MG63 (cell line): ENCODE measurements around the gene NTM. TPM values are rescaled to one million over a fixed set of nuclear protein-coding genes. Genes with fewer than 3 reads are reported as not detected.
A peak's percentile ranks its signal among the peaks of the same experiment; 100 is the strongest.

Source experiments
- DNase-seq: peaks from one replicate; pipeline ENCODE4 v3.0.0-alpha.2; 2020
- H3K27me3 ChIP-seq: fragments of 250-450 bp; sonication (Bioruptor Pico); 2 replicates; pipeline ENCODE4 v1.5.1; 2020; ENCODE audit warnings: mild to moderate bottlenecking, moderate library complexity
- H3K36me3 ChIP-seq: fragments of 250-450 bp; sonication (Bioruptor Pico); 2 replicates; pipeline ENCODE4 v1.5.1; 2020; ENCODE audit warnings: mild to moderate bottlenecking, moderate library complexity
- H3K4me3 ChIP-seq: fragments of 250-450 bp; sonication (Bioruptor Pico); 2 replicates; pipeline ENCODE4 v1.5.1; 2020; ENCODE audit warnings: mild to moderate bottlenecking, moderate library complexity
- H3K9me3 ChIP-seq: fragments of 250-450 bp; sonication (Bioruptor Pico); 2 replicates; pipeline ENCODE4 v1.5.1; 2020; ENCODE audit warnings: mild to moderate bottlenecking, moderate library complexity
- total RNA-seq: library from RNA; depleted of rRNA; stranded (reverse); fragments of >200 nt; shearing (Covaris generic); gene quantifications from 2 replicates; pipeline ENCODE4 v1.2.3, GENCODE V29; 2014; ENCODE audit warnings: low replicate concordance

NTM gene
- total RNA-seq, 1 experiment from 2014 or later = 4.0 TPM

GRCh38 chr11:131664293-131664692, 293.9 kb downstream of the NTM start:
- no peak overlapping the region for H3K4me3 ChIP-seq
- DNase-seq = no peak
- no peaks in the 10 kb centered on the region for H3K36me3 ChIP-seq
- H3K27me3 ChIP-seq = no peaks in the 10 kb centered on the region
- H3K9me3 ChIP-seq = no peaks in the 10 kb centered on the region

- Histone ChIP-seq H3K9me3 (no peaks in the 10 kb centered on the region), H3K27me3 (no peaks in the 10 kb centered on the region), H3K4me3 (no peak overlapping the region), H3K36me3 (no peaks in the 10 kb centered on the region)
- no peak for DNase-seq
These were observed 294.4 kb downstream of the NTM start for GRCh38 chr11:131664816-131665215.

DNA sequence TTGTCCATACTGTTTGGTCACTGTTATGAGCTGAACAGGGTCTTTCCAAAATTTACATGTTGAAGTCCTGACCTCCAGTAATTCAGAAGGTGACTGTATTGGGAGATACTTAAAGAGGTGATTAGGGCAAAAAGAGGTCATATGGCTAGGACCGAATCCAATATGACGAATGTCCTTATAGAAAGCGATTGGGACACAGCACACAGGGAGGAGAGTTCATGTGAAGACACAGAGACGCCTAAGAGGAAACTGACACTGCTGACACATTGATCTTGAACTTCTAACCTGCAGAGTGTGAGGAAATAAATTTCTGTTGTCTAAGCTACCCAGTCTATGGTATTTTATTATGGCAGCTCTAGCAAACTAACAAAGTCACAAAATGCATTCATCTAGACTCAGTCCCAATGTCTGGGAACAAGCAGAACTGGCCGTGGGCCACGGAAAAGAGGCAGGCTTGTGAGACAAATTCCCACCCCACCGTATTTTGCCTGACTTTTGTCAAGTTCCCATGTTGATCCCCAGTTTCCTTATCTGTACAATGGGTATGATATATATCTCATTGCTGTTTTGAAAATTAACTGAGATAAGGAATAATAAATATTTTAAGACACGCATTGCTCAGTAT, 295.0 kb downstream of the NTM start:
- H3K4me3 ChIP-seq = no peak overlapping the region
- no peaks in the 10 kb centered on the region for H3K27me3 ChIP-seq
- H3K9me3 ChIP-seq = no peaks in the 10 kb centered on the region
- DNase-seq = no peak
- no peaks in the 10 kb centered on the region for H3K36me3 ChIP-seq

- H3K9me3 ChIP-seq = no peaks in the 10 kb centered on the region
- H3K4me3 ChIP-seq = no peak overlapping the region
- no peaks in the 10 kb centered on the region for H3K27me3 ChIP-seq
- DNase-seq = no peak
- no peaks in the 10 kb centered on the region for H3K36me3 ChIP-seq
These were observed 295.6 kb downstream of the NTM start for GRCh38 chr11:131666006-131666405.

DNA sequence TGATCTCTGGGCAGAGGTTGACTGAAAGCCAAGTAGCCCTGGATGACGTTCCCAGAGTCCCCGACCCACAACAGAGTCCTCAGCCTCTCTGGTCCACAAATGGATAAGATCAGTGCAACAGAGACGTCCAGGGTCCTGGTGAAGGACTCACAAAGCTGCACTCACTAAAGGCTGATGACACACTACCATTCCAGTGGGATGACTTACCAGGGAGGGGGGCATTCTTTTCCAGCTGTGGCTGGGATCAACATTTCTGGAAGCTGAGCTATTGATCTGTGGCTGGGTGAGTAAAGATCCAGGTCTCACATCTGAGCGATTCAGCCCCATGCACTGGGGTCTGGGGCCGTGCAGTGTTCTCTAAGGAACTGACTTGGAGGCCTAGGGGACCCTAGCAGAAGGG, 296.2 kb downstream of the NTM start:
- no peaks in the 10 kb centered on the region for H3K9me3 ChIP-seq
- no peaks in the 10 kb centered on the region for H3K27me3 ChIP-seq
- H3K4me3 ChIP-seq = no peak overlapping the region
- H3K36me3 ChIP-seq = no peaks in the 10 kb centered on the region
- DNase-seq = peak; percentile 33

GRCh38 chr11:131667566-131667965, 297.2 kb downstream of the NTM start:
- Histone ChIP-seq H3K27me3 (no peaks in the 10 kb centered on the region), H3K4me3 (no peak overlapping the region), H3K36me3 (no peaks in the 10 kb centered on the region), H3K9me3 (no peaks in the 10 kb centered on the region)
- no peak for DNase-seq

GRCh38 chr11:131668500-131669400, 298.3 kb downstream of the NTM start:
- H3K27me3 ChIP-seq = no peaks in the 10 kb centered on the region
- H3K9me3 ChIP-seq = no peaks in the 10 kb centered on the region
- no peak overlapping the region for H3K4me3 ChIP-seq
- peak; percentile 60 for DNase-seq
- H3K36me3 ChIP-seq = no peaks in the 10 kb centered on the region

DNA sequence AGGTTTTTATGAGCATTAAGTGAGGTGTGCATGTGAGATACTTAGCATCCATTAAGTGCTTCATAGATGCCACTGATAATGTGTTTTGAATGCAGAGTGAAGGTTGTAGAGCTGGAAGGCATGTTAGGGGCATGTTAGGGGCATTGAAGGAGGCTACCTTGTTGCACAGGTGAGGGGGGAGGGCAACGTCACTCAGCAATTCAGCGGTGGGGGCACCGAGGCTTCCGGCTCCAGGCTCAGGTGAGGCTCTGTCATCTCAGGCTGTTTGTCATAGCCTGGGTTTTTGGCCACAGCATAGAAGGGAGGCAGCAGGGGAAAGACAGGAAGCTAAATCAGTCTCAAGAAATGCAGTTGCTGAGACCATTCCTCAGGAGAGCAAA, 299.0 kb downstream of the NTM start:
- H3K9me3 ChIP-seq = no peaks in the 10 kb centered on the region
- no peaks in the 10 kb centered on the region for H3K27me3 ChIP-seq
- DNase-seq = no peak
- no peak overlapping the region for H3K4me3 ChIP-seq
- H3K36me3 ChIP-seq = no peaks in the 10 kb centered on the region

DNA sequence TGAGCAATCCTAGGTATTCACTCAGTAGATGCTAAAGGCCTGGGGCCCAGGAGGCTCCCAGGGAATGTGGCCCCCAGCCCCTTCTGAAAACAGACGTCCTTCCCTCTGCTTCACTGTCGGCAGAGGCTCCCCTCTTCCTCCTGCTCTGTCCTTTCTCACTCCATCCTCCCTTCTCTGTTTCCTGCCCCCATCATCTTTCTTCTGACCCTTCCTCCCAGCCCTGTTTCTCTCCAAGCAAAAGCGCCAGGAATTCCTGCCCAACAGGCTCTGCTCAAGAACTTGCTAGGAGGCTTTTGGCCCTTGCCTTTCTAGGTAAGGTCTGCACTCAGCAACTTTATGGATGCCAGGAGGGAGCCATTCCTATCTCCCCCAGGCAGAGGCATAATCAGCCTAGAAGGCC, 300.5 kb downstream of the NTM start:
- Histone ChIP-seq H3K9me3 (no peaks in the 10 kb centered on the region), H3K27me3 (no peaks in the 10 kb centered on the region), H3K36me3 (no peaks in the 10 kb centered on the region), H3K4me3 (no peak overlapping the region)
- DNase-seq = no peak

DNA sequence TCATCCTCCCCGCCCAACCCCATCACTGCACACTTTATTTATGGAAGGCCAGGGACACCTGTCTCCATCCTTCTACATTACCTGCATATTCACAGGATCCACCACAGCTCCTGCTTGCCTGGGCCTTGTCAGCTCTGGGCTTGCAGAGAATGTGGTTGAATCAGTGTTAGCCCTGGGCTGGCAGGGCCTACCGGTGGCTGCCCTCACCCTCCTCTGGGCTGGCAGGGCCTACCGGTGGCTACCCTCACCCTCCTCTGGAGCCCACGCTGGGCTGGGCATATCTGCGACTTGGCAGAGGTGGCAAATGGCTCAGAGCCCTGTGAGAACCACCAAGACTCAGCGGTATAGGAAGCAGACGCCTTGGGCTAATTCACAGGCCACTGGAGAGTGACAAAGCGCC, 300.9 kb downstream of the NTM start:
- no peaks in the 10 kb centered on the region for H3K36me3 ChIP-seq
- H3K9me3 ChIP-seq = no peaks in the 10 kb centered on the region
- DNase-seq = no peak
- no peak overlapping the region for H3K4me3 ChIP-seq
- no peaks in the 10 kb centered on the region for H3K27me3 ChIP-seq

DNA sequence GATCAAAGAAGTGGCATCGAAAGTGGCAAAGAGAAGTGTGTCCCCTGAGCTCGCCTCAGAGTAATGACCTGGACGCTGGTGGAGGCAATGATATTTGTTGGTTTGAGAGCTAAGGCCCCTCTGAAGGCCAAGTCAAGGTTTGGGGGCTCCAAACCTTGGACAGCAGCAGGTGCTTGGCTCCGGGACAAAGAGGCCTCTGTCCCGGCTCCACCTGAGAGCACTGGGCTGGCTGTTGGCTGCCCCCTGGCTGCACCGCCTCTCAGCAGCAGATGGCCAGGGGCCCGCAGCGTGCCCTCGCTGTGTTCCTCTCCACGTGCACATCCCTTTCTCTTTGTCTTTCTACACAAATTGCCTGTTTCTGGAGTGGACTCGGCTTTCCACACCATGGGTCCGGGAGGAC, 301.3 kb downstream of the NTM start:
- no peaks in the 10 kb centered on the region for H3K27me3 ChIP-seq
- no peaks in the 10 kb centered on the region for H3K9me3 ChIP-seq
- no peak overlapping the region for H3K4me3 ChIP-seq
- DNase-seq = no peak
- H3K36me3 ChIP-seq = no peaks in the 10 kb centered on the region

DNA sequence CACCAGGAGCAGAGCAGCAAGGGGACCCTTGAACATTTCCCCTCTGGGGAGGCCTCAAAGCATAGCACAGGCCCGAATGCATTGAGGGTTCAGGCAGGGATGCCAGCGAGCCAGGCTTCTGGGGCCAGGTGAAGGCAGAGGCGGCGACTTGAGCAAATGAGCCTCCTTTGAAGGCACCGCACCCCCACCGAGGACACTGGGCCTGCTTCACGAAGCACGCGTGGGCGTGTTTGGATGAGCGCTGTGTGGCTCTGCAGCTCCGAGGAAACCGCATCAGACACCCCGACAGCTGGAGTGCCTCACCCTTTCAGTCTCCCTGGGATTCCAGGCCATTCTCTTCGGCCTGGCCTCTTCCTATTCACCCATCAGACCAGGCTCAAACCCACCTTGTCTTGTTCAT, 301.8 kb downstream of the NTM start:
- H3K4me3 ChIP-seq = no peak overlapping the region
- H3K27me3 ChIP-seq = no peaks in the 10 kb centered on the region
- no peaks in the 10 kb centered on the region for H3K9me3 ChIP-seq
- no peak for DNase-seq
- H3K36me3 ChIP-seq = no peaks in the 10 kb centered on the region

GRCh38 chr11:131674051-131674755, 303.8 kb downstream of the NTM start:
- peak; percentile 77 for DNase-seq
- Histone ChIP-seq H3K4me3 (no peak overlapping the region), H3K27me3 (no peaks in the 10 kb centered on the region), H3K9me3 (no peaks in the 10 kb centered on the region), H3K36me3 (no peaks in the 10 kb centered on the region)

DNA sequence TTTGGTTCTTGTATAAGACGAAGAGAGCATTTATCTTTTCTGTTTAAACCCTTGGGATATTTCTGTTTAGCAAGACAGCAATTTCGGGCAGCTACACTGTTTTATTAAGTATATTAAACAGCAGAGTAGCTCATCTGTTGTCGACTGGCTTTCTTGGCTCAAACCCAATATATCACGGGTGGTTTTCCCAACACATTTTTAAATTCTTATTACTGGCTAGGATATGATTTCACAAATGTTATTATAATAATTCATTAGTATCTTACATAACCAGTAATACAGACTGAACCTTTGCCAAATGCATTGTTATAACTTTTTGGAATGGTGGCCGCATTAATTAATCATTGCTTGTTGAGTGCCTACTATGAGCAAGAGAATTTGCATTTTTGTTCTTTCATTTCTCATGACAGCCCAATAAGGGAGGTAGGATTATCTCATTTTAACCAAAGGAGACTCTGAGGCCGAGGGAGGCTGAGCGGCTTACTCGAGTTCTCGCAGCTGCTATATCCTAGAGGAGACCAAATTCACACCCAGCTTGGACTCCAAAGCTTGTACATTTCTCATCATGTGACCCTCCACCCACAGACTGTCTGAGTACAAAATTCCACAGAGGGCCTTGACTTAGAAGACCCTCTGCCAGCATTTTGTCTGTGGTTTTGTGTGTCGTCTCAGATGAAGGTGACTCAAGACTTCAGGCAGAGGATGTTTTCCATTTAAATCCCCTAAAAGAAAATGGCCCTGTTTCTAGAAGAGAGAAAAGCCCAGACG, 304.9 kb downstream of the NTM start:
- H3K36me3 ChIP-seq = no peaks in the 10 kb centered on the region
- no peak for DNase-seq
- H3K27me3 ChIP-seq = no peaks in the 10 kb centered on the region
- H3K9me3 ChIP-seq = no peaks in the 10 kb centered on the region
- H3K4me3 ChIP-seq = no peak overlapping the region

- Histone ChIP-seq H3K4me3 (no peak overlapping the region), H3K36me3 (no peaks in the 10 kb centered on the region), H3K27me3 (no peaks in the 10 kb centered on the region), H3K9me3 (no peaks in the 10 kb centered on the region)
- DNase-seq = no peak
These were observed 307.5 kb downstream of the NTM start for GRCh38 chr11:131677828-131678470.

GRCh38 chr11:131678658-131679340, 308.4 kb downstream of the NTM start:
- no peaks in the 10 kb centered on the region for H3K36me3 ChIP-seq
- H3K27me3 ChIP-seq = 0 out of 2 replicates have a peak, but pooled peaks cover 2% of the 10 kb centered on the region
- no peak for DNase-seq
- H3K4me3 ChIP-seq = no peak overlapping the region
- H3K9me3 ChIP-seq = no peaks in the 10 kb centered on the region
